HG02981 (cell line): ENCODE measurements around the gene FARP2.
A peak's percentile ranks its signal among the peaks of the same experiment; 100 is the strongest.
"Not testable (repeated sequence)": the region's sequence is repeated elsewhere in the genome, so short reads cannot be mapped to it uniquely, and the experiment has no call there.

Source experiments
- ATAC-seq: cut with Tn5 transposase; IDR thresholded peaks from one replicate; pipeline ENCODE4 v1.9.1; 2021; ENCODE audit warnings: mild to moderate bottlenecking, moderate library complexity; ENCODE audit not compliant: unreplicated experiment

Gene FARP2

DNA sequence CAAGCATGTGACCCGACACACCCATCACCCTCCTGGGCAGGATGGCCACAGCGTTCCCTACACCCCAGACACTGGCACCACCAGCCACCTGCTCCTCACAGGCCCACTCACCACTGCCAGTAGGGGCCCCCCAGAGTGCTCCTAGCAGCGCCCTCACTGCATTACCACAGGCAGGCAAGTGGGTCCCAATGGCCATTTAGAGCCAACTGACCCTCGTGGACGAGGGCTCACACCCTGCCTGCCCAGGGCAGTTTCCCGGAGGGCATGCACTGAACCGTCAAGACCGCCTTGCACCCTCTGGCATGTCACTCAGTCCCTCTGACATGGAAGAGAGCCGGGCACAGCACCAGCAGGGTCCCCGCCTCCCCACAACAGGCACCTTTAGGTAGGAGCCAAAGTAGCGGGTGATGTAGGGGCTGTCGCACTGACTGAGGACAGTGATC is 145.0 kb downstream of the FARP2 start:
- no peak for ATAC-seq

DNA sequence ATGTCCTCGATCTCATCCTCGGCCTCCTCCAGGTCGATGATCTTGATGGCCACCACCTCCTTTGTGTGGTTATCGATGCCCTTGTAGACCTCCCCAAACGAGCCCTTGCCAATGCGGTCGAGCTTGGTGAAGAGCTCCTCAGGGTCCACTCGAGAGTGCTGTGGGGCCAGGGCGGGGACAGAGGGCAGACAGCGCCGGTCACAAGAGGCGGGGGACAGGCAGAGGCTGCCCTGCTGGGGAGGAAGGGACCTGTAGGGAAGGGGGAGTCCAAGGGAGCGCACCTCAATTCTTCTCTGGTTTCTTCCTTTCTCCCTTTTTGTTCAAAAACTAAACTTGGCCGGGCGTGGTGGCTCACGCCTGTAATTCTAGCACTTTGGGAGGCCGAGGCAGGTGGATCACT is 145.5 kb downstream of the FARP2 start:
- ATAC-seq, result no peak

DNA sequence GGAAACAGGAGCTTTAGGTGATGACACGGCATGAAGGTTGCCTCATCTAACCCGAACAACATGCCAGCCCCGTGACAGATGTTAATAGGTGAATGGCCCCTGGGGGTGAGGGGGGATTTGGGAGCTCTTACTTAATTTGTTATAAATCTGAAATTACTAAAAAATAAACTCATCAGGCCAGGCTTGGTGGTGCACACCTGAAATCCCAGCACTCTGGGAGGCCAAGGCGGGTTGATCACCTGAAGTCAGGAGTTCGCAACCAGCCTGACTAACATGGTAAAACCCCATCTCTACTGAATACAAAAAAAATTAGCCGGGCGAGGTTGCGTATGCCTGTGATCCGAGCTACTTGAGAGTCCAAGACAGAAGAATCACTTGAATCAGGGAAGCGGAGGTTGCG is 146.2 kb downstream of the FARP2 start:
- no peak for ATAC-seq

- no peak for ATAC-seq
These were observed 147.8 kb downstream of the FARP2 start for GRCh38 chr2:241503776-241504392.

- no peak for ATAC-seq
These were observed 149.1 kb downstream of the FARP2 start for GRCh38 chr2:241505086-241505780.

GRCh38 chr2:241505781-241506201 is 149.7 kb downstream of the FARP2 start:
- ATAC-seq, result no peak

GRCh38 chr2:241506317-241506716 is 150.2 kb downstream of the FARP2 start:
- ATAC-seq, result not testable (repeated sequence)

- ATAC-seq, result no peak
These were observed 150.8 kb downstream of the FARP2 start for GRCh38 chr2:241506793-241507429.

DNA sequence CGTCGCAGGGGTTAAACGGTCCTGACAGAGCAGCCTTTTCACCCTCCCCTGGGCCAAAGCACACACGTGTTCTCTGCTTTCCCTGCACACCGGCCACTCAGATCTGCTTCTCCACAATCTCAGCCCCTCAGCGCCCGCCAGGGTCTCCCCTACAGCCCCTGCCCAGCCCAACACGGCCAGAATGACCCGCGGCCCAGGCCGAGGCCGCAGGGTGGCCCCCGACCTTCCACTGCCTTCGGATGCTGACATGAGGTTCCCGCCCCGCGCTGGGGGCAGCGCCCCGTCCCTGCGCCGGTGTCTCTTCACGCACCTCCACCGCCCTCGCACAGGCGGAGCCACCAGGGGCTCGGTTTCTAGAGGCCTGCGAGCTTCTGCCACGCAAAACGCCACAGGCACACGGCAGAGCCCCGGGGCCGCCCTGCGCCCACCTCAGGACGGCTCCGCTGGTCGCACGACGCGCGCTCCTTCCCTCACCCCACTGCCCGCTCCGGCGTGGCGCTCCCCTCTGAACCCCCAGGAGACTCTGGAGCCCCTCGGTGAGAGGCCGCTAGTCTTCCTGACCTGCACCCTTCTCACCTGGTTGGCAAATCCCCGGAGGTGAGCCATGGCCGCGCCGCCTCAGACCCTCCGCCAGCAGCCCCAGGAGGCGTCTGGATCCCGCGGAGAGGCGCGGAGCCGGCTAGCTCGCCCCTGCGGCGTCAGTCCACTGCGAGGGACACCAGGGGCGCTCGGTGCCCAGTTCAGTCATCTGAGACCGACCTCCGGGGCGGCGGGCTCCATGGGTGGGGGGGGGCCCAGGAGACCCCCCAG is 151.6 kb downstream of the FARP2 start:
- ATAC-seq, result peak; percentile 22

GRCh38 chr2:241508240-241509154 is 152.4 kb downstream of the FARP2 start, which contains the start of gene STK25:
Gene STK25, minus strand, starts transcription at chr2:241508584. Its CDS starts 549 bp downstream, at chr2:241508035.
- ATAC-seq, result peak; percentile 97

GRCh38 chr2:241509155-241509784 is 153.2 kb downstream of the FARP2 start:
- no peak for ATAC-seq

DNA sequence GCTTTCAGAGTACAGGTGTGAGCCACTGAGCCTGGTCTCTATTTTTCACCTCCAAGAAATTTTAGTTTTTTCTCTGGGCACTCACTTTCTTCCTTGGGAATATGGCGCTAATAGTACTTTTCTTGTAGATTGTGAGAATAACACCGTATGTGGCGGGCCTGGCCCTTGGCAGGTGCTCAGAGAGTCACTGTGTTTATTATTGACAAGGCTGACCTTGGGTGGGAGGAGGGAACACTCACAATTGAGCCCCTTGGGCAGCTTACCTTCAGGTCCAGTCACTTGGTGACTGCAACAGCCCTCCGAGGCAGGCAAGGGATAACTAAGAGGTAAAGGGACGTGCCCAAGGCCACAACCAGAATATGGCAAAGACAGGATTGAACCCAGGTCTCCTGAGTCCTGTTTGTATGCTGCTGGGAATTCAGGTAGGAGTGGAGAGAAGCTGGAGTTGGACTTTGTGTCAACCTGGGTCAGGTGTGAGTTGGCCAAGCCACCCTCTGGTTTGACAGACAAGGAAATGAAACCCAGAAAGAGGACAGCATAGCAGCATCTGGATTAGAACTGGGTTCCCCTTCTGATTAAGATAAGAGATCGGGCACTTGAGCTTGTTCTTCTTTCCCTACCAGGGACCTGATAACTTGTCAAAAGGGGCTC is 155.1 kb downstream of the FARP2 start:
- no peak for ATAC-seq

DNA sequence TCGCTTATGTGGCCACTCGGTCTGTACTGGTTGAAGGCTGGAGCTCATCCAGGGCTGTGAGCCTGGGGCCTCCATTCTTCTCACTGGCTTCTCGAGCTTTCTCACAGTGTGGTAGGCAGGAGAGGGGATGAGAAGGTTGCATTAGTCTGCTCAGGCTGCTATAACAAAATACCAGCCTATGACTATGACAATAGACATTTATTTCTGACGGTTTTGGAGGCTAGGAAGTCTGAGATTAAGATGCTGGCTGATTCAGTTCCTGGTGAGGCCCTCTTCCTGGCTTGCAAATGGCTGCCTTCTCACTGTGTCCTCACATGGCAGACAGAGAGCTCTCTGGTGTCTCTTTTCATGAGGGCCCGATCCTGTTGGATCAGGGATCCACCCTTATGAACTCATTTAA is 158.5 kb downstream of the FARP2 start:
- no peak for ATAC-seq

DNA sequence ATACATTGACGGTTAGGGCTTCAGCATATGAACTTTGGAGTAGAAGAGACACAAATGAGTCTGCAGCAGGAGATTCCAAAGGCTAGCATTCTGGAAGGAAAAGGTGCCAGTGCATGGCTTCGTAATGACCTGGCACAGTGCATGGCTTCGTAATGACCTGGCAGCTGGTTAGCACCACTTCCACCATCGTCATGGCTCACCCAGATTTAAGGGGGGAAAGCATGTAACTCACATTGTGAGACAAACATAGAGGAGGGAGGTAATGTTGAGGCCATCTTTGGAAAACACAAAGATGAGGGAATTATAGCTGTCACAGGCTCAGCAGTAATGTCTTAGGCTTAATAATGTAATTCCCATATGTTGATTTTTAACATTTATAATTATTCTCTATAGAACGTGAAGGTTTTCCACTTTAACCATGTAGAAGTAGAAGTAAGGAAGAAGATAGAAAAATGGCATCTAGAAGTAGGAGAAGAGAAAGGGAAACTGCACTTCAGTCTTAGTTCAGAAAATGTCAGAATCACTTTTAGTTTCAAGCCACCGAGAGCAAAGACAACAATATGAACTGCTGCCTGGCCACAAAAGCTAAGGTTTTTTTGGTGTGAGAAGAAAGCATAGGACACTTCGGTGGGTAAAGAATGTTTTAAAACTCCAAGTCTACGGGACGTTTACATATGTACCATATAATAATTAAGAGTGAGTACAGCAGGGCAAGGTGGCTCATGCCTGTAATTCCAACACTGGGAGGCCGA is 159.1 kb downstream of the FARP2 start:
- no peak for ATAC-seq

GRCh38 chr2:241516520-241516965 is 160.5 kb downstream of the FARP2 start:
- no peak for ATAC-seq

GRCh38 chr2:241517297-241517696 is 161.2 kb downstream of the FARP2 start:
- no peak for ATAC-seq

GRCh38 chr2:241519669-241520068 is 163.6 kb downstream of the FARP2 start:
- ATAC-seq, result no peak

- ATAC-seq, result no peak
These were observed 166.4 kb downstream of the FARP2 start for GRCh38 chr2:241522477-241522876.
